A172 (cell line): ENCODE results near the gene SDK2. TPM values are rescaled to one million over a fixed set of nuclear protein-coding genes. Genes with fewer than 3 reads are reported as not detected.
A peak's percentile ranks its signal among the peaks of the same experiment; 100 is the strongest.
"Not testable (repeated sequence)": the region's sequence is repeated elsewhere in the genome, so short reads cannot be mapped to it uniquely, and the experiment has no call there.

Experiments
- DNase-seq: peaks from one replicate; pipeline ENCODE4 v3.0.0-alpha.2; 2015; ENCODE audit warnings: low spot score
- total RNA-seq: library from RNA; depleted of rRNA; stranded (reverse); fragments of >200 nt; shearing (Covaris generic); gene quantifications from 2 replicates; pipeline ENCODE4 v1.2.3, GENCODE V29; 2014

Gene SDK2
- total RNA-seq, 1 experiment from 2014 or later = 0.69 TPM

DNA sequence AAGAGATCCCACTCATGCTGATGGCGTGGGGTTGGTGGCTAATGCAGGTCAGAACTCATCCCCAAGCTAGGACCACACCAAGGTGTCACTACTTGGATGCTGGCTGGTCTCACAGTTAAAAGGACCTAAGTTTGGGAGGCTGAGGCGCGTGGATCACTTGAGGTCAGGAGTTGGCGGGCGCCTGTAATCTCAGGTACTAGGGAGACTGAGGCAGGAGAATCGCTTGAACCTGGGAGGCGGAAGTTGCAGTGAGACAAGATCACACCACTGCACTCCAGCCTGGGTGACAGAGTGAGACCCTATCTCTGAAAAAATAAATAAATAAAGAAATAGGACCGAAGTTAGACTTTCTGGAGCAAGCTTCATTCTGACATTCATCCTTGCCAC is 325.8 kb downstream of the SDK2 start:
- no peak for DNase-seq

DNA sequence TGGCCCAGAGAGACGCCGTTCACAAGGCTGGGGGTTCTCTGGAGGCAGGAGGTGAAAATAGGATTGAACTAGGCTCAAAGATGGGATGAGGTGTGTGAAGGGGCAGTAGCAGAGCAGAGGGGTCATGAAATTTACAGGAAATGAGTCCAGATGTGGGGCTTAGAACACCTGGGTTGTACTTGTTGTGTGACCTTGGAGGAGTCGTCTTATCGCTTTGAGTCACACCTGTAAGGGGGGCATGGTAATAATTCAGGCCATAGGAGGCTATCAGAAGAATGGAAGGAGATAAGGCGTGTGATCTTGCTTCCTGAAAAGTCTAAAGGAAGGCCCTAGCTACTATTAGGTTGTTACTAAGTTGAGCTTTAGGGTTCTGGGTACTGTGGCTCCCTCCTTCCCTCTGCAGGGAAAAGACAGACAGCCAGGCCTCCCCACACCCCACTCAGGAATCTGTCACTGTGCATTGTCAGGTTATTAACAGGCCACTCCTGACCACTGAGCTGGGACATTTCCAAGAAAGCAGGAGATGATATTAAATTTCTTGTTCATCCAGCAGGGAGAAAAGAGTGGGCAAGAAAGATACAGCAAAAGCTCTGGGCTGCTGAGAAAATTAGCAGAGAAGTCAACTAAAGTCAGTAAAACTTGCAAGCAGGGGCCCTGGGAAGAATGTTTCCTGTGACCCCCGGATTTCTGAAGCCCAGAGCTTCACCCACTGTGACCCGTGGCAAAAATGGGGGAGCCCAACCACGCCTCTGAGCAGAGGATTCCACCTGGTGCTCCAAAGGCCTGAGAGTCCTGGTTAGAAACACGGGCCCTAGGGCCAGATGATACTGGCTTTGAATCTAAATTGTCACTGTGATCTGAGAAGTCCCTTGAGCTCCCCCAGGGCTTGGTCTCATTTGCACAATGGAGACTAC is 326.5 kb downstream of the SDK2 start:
- DNase-seq = no peak

DNA sequence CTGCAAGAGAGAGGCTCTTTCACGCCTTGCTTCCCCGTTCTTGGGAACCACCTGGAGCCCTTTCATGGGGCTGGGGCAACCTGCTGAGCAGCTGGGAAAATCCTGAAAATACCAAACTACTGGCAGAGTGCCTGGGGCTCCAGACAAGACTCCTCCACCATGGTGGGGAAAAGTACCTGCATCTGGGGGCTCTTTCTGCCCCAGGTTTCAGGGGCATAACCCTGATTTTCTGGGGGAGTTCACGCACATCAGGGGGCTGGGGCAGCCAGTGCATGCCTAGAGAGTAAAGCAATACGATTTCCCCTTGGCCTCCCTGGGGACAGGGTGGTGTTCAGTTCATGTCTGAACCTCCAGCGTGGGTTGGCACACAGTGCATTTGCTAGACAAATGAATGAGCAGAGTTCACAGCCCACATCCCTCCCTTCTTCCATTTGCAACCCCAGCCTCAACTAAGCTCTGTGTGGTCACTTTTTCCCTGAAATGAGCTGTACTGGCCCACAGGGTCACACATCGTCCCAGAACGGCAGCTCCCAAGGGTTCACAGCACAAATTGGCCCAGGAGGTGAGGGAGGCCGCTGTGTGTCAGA is 327.2 kb downstream of the SDK2 start:
- no peak for DNase-seq

DNA sequence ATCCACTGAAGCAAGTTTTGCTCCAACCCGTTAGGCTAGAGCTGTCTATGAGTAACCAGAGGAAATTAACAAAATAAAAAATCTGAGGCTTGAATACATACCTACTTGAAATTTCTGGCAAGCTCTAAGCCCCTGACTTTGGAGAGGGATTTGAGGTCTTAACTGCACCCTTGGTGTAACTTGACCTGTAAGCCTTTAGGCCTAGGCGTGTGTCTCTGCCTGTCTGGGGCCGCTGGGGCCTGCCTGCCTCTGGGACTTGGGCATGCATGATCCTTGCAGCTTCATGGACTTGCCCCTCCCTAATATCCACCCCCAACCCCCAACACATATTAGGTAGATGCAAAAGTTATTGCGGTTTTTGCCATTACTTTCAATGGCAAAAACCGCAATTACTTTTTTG is 328.8 kb downstream of the SDK2 start:
- no peak for DNase-seq

DNA sequence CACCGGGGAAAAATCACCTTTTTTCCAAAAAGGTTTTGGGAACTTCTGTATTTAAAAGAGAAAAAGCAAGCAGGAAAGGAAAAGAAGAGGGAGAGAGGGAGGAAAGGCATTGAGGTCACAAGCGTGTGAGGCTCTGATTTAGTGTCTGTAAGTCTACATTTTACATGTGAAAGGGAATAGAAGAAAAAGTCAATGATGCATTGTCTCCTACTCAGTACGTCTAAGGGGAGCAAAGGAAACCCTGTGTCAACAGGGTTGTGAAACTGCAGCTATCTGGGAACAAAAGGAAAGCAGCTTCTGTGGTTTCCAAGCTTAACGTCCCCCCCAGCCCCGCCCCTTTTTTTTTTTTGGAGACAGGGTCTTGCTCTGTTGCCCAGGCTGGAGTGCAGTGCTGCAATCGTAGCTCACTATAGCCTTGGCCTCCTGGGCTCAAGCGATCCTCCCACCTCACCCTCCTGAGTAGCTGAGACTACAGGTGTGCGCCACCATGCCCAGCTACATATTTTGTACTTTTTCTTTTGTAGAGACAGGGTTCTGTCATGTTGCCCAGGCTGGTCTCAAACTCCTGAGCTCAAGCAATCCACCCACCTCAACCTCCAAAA is 330.6 kb downstream of the SDK2 start:
- DNase-seq = no peak

DNA sequence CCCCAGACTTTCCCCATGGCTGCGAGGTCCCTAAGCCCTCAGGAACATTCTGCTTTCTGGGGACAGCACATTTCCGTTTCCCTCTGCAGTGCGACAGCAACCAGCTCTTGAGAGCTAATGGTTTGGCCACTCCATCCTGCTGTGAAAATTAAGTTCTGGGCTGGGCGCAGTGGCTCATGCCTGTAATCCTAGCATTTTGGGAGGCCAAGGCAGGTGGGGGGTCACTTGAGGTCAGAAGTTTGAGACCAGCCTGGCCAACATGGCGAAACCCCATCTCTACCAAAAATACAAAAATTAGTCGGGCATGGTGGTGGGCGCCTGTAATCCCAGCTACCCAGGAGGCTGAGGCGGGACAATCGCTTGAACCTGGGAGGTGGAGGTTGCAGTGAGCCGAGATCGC is 331.4 kb downstream of the SDK2 start:
- DNase-seq = not testable (repeated sequence)

DNA sequence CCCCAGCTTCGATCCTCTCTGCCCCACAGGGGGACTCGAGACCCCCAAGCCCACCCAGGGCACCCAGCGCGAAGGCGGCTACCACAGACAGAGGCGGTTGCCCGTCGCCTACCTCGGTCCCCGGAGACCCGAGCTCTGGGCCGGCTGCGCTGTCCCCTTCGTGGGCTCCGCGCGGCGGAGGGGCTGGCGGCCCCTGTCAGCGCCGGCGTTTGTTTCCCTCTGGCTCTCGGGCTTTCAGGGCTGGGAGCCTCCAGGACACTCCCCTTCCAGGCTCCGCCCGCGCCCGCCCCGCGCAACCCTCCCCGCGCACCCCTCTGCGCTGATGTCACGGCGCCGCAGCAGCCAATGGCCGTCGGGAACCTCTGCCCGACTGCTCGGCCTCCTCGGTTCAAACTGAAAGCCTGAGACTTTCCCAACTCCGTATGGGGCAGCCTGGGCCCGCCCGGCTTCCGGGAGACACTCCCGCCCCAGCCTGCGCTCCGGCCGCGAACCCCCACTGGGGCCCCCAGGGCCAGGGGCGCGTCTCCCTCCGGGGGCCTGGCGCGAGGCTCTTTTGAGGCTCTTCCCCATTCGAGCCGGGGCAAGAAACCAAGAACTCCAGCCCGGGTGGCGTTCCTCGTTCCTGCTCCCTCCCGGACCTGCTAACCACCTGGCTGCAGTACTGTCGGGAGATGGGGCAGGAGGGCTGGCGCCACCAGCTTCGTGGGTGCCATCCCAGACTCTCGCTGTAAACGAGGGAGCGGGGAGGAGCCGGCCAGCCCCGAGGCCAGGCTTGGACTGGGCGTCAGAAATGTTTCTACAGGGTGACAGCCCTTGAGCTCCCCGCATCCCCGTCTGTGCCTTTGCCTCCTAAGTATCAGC is 332.2 kb downstream of the SDK2 start, which contains the start of gene CDC42EP4:
CDC42EP4 (minus strand) TSS at position 221 of the 861 bp plus-strand sequence. CDS start 25,501 bp downstream, outside the sequence.
- DNase-seq = peak; percentile 91

DNA sequence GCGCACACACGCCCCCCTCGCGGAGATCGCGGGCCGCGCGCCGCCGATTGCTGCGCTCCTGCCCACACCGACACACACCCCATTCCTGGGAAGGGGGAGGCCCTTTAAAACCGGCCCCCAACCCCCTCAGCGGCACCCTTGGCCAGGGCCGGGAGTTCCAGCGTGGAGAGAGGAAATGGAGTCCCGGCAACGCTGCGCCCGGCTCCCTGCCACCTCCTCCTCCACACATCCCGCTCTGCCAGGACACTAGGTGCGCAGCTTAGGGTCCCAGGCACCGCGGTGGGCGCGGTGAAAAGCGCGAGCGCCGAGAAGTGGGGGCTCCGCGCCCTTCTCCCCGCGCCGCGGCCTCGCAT is 332.8 kb downstream of the SDK2 start:
- DNase-seq = no peak

DNA sequence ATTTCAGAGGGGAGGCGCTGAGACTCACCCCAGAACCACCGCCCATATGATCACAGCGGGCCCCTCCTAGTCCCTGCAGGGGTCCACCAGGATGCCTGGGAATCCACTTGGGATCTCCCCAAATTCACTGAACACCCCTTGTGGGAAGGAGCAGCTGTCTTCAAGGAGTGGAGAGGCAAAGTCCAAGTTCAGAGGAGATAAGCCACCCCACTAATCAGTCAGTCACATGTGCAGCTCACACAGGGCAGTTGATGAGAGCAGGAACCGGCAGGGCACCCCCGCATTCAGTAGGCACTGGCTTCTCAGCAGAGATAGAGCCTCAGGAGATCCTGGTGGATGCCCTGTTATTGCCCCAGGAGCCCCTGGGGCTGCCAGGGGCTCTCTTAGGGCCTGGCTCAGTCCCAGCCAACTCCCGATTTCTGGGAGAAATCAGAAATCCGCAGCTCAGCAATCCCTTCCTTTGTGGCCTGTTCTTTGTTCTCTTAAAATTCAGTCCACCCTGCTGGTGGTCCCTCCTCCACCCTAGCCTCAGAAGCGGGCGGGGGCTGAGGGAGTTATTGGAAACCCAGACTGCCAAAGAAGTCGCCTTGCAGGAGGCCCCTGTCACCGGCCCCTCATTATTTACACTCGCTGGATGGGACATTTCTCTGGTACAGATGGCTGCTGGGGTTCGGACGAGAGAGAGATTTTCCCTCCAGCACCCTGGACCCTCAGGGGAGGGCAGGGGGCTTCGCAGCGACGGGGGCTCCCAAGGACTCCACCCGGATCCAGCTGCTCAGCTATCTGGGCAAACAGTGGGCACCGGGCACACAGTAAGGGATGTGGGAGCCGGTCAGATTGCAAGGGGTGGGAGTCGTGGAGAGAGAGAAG is 334.3 kb downstream of the SDK2 start:
- peak; percentile 59 for DNase-seq

DNA sequence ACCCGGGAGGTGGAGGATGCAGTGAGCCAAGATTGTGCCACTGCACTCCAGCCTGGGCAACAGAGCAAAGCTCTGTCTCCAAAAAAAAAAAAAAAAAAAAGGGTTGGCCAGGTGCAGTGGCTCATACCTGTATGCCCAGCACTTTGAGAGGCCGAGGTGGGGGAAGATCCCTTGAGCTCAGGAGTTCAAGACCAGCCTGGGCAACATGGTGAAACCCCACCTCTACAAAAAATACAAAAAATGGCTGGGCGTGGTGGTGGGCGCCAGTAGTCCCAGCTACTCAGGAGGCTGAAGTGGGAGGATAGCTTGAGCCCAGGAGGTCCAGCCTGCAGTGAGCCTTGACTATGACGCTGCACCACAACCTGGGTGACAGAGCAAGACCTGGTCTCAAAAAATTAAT is 335.3 kb downstream of the SDK2 start:
- DNase-seq = not testable (repeated sequence)

DNA sequence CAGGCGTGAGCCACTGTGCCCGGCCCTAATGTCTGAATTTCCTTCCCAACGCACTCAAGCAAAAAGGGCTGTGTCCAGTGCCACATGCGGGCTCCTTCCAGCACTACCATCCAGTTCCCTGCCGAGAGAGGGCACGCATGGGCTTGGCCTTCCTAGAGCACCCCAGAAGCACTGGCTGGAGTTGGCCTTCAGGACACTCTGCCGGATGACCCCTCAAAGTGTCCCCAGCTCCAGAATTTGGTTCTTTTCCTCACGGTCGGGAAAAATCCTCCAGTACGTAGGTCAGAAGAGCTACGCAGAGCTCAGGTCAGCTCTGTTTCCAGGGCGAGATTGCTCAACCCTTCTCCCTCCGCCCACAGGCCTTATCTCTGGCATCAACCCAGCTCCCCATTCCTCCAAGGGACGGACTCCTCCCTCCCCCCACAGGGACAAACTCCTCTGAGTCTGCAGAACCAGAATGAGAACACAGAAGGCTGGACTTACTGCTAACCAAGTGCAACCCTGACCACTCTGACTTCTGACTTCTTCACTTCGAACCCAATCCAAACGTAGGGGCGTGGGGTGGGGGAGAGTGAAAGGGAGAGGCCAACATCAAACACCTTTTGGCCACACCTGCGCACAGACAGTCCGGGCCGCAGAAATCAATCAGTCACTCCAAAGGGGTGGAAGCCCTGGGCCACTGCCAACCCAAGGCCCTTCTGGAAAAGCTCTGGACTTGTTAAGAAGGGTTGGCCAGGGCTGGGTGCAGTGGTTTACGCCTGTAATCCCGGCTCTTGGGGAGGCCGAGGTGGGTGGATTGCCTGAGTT is 336.0 kb downstream of the SDK2 start:
- peak; percentile 94 for DNase-seq

DNA sequence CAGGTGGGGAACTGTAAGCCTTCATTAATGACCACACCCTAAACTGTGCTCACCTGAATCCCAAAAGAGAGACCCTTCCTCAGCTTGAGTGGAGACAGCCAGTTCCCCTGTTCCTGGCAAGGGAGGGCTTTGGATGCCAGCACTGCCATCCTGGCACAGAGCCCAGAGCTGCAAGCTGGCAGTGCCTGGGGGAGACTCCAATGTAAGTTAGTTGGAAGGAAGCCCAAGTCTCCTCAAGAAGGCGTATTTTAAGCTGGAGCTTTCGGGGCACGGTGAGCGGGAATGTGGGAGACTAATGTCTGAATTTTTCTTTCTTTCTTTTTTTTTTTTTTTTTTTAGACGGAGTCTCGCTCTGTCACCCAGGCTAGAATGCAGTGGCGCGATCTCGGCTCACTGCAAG is 337.1 kb downstream of the SDK2 start:
- peak; percentile 57 for DNase-seq

DNA sequence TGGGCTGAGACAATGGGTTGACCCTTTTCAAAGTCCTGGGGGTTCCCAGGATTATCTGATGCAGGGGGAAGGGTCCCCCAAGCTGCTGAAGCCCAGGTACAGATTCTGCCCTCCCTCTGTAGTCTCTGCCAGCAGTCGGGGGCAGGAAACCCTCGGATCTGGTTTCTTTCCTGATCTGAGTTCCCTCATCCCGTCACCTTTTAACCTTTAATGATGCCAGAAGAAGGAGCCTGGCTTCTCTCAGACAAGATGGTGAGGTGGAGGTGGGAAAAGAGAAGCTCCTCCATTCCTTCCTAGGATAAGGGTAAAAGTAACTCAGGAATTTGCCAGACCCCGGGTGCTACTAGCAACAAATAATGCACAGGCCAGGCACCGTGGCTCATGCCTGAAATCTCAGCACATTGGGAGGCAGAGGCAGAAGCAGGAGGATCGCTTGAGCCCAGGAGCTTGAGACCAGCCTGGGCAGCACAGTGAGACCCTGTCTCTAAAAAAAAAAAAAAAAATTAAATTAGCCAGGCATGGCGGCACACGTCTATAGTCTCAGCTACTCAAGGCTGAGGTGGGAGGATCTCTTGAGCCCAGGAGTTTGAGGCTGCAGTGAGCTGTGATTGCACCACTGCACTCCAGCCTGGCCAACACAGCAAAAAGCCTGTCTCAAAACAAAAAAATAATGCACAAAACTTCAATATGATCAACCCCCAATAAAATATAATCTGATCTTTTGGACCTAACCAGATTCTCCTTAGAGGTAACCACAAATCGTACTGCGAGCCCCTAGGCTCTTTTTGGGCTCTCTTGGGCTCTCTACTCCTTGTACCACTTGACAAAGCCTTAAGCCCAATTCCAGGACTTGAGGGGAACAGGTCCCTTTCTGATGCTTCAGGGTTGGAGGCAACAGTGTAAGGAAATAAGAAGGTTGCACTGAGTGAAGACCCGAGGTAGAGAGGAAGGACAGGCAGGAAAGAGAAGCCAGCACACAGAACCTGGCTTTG is 338.1 kb downstream of the SDK2 start:
- DNase-seq = no peak

DNA sequence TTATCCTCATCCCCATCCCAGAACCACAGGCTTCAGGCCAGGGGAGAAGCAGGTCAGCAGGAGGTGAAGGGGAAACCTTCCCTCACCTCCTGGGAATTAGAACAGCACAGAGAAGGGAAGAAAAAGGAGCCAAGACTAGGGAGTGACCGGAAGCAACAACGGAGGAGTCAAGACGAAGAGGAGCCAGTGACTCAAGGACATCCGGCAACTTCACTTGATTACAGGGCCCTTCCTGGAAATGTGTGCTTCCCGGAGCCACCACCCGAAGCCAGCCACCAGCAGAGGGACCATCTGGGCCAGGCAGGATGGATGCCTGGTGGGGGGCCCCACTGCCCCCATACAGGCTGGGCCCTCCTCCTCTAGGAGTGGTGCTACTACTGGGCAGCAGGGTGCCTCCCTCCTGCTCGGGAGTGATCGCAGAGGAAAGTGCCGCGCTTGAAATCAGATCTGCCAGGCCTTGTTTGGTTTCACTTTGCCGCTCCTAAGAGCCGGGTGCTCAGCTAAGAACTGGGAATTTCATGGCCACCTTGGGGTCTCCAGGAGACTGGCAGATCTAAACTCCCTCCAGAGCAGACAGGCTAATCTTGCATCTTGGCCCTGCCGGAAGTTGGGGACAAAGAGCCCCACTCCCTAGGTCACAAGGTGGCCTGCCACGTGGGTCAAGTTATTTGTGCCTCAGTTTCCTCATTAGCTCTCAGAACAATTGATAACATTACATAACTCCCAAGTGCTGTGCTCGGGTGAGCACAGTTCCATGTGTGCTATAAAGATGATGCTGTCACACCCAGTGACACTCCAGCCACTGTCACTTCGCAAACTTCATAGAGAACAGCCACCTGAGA is 339.1 kb downstream of the SDK2 start:
- peak; percentile 96 for DNase-seq

DNA sequence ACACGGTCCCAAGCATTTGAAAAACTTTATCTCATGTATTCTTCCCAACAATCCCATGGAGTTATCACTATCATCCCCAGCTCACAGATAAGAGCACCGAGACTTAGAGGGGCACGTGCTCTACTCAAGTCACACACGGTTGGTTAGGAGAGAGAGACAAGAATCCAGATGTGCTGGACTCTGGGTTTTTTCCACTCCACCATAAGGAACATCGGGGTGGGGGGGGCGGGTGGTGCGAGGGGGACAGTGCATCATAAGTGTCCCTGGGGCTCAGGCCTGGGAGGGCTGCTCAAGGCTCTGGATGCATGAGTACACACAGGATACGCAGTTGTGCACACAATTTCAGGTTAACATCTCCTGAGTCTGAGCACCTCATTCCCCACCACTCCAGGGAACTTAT is 339.8 kb downstream of the SDK2 start:
- no peak for DNase-seq

DNA sequence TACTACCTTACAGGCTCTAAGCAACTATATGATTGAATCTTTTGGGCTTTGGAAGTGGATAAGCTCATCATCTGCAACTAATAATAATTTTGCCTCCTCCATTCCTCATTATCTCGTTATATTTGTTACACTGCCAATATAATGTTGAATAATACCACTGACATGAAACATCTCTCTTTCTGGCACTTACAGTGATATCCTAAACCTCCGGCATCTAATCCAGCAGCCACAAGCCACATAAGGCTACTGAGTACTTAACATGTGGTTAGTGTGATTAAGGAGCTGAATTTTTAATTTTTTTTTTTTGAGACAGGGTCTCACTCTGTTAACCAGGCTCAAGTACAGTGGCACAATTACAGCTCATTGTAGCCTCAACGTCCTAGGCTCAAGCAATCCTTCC is 342.1 kb downstream of the SDK2 start:
- DNase-seq = no peak

DNA sequence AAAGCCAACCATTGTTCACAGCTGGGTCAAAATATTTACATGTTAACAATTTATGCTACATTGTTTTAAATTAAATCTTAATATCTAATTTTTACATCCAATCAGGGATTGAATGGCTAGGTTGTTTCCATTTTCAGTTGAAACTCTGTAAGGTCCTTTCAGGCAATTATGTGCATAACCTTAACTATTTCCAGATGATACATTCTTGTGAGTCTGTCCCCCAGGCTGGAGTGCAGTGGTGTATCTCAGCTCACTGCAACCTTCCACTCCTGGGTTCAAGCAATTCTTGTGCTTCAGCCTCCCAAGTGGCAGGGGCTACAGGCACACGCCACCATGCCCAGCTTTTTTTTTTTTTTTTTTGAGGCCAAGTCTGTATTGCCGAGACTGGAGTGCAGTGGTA is 342.9 kb downstream of the SDK2 start:
- no peak for DNase-seq

DNA sequence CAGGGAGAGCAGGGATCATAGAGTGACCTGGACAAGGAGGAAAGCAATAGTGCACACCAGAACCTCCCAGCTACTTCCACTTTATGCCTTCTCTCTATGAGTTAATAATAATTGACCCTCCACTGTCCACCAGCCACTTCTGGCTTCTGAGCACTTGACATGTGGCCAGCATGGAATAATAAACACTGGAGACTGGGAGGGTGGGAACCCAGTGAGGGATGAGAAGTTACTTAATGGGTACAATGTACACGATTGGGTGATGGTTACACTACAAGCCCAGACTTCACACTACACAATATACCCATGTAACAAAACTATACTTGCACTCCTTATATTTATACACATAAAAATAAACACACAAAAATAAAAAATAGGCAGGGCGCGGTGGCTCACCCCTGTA is 343.9 kb downstream of the SDK2 start:
- no peak for DNase-seq
